Measurements from ENCODE around the gene CCDC27.

- TF ChIP-seq POLR2A (IDR thresholded peaks at IDR 0.05) (no peak), POLR2AphosphoS5 (IDR thresholded peaks at IDR 0.05) (no peak)
- TF ChIP-seq, protein P1, sequence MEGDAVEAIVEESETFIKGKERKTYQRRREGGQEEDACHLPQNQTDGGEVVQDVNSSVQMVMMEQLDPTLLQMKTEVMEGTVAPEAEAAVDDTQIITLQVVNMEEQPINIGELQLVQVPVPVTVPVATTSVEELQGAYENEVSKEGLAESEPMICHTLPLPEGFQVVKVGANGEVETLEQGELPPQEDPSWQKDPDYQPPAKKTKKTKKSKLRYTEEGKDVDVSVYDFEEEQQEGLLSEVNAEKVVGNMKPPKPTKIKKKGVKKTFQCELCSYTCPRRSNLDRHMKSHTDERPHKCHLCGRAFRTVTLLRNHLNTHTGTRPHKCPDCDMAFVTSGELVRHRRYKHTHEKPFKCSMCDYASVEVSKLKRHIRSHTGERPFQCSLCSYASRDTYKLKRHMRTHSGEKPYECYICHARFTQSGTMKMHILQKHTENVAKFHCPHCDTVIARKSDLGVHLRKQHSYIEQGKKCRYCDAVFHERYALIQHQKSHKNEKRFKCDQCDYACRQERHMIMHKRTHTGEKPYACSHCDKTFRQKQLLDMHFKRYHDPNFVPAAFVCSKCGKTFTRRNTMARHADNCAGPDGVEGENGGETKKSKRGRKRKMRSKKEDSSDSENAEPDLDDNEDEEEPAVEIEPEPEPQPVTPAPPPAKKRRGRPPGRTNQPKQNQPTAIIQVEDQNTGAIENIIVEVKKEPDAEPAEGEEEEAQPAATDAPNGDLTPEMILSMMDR (IDR thresholded peaks at IDR 0.05 in 8 of 11, conservative IDR thresholded peaks at IDR 0.05 in 3 of 11), result no peak
These were observed 34.3 kb upstream of the CCDC27 start for GRCh38 chr1:3717715-3718601.

Data from spleen (tissue), 7 donors.